ENCODE measurements around the gene C1QTNF2.

C1QTNF2 gene

GRCh38 chr5:160371294-160371693 is 868 bp upstream of the C1QTNF2 start:
- no peak for DNase-seq (ENCODE audit: low read depth)

GRCh38 chr5:160370713-160371034 is 248 bp upstream of the C1QTNF2 start:
- no peak for DNase-seq (ENCODE audit: low read depth)

DNA sequence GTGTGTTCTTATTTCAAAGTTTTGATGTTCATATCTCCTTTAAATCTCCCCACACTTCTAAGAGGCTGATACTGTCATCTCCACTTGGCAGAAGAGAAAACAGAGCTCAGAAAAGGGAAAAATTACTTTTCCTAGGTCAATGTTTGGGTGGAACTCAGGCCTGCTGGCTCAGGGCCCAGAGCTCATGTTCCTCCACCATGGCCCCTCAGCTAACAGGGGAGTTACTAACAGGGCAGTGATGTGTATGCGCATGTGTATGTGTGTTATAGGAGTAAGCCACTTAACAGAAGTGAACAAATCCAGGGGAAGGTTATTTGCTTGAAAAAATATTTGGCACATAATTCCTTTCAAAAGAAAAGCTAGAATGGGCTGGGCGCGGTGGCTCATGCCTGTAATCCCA is 2.5 kb downstream of the C1QTNF2 start:
- no peak for DNase-seq (ENCODE audit: low read depth)

DNA sequence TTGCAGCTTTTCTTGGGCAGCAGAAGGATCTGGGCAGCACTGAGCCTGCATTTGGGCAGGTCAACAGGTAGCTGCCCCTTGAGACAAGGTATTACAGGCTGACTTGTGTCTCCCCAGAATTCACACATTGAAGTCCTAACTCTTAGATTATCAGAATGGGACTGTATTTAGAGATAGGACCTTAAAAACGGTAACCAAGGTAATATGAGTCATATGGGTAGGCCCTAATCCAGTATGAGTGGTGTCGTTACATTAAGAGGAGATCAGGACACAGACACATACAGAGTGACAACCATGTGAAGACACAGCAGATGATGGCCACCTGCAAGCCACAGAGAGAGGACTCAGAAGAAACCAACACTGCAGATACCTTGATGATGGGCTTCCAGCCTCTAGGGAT is 3.2 kb downstream of the C1QTNF2 start:
- no peak for DNase-seq (ENCODE audit: low read depth)

GRCh38 chr5:160366230-160366629 is 4.2 kb downstream of the C1QTNF2 start:
- DNase-seq (ENCODE audit: low read depth) = no peak

- no peak for DNase-seq (ENCODE audit: low read depth)
These were observed 6.6 kb downstream of the C1QTNF2 start for GRCh38 chr5:160363660-160364395.

GRCh38 chr5:160363211-160363610 is 7.2 kb downstream of the C1QTNF2 start:
- no peak for DNase-seq (ENCODE audit: low read depth)

- DNase-seq (ENCODE audit: low read depth) = no peak
These were observed 8.7 kb downstream of the C1QTNF2 start for GRCh38 chr5:160361624-160362228.

GRCh38 chr5:160360310-160360709 is 10.1 kb downstream of the C1QTNF2 start:
- DNase-seq (ENCODE audit: low read depth) = no peak

DNA sequence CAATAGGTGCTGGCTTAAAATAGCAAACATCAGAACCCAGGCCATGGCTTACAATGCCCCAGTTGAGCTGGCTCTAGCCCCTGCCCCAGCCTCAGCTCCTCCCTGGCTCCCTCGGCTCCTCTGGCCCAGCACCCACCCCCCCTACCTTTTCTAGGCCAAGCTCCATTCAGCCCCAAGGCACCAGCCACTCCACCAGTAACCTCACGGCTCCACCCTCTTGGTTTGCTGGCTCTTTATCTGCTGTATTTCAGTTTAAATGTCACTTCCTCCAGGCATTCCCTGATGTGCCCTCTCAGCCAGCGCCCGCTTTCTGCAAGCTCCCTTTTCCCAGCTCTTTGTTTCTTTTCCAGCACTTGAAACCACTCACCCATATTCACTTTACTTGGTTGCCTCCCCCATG is 10.6 kb downstream of the C1QTNF2 start:
- no peak for DNase-seq (ENCODE audit: low read depth)

- DNase-seq (ENCODE audit: low read depth) = no peak
These were observed 11.2 kb downstream of the C1QTNF2 start for GRCh38 chr5:160359242-160359641.

- DNase-seq (ENCODE audit: low read depth) = no peak
These were observed 12.5 kb downstream of the C1QTNF2 start for GRCh38 chr5:160357861-160358411.

DNA sequence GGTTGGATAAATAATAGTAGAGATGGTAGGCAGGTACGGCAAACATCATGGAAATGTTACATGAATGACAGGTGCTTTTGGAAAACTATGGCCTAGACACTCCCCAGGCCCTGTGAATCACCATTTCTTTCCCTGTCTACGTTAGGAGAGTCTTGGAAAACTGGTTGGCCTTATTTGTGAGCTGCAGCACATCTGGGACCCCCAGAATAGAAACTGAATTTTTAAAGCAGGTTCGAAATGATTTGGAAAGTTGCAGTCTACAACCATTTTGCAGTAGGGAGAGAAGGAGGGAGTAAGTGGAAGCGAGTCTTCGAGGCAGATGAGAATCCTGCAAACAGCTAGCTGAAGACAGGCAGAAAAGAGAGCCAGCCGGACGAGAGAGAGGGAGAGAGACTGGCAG is 13.0 kb downstream of the C1QTNF2 start:
- DNase-seq (ENCODE audit: low read depth) = no peak

- DNase-seq (ENCODE audit: low read depth) = no peak
These were observed 13.7 kb downstream of the C1QTNF2 start for GRCh38 chr5:160356550-160357347.

- DNase-seq (ENCODE audit: low read depth) = no peak
These were observed 15.8 kb downstream of the C1QTNF2 start for GRCh38 chr5:160354666-160355065.

- DNase-seq (ENCODE audit: low read depth) = no peak
These were observed 17.0 kb downstream of the C1QTNF2 start for GRCh38 chr5:160353379-160353778.

- no peak for DNase-seq (ENCODE audit: low read depth)
These were observed 18.1 kb downstream of the C1QTNF2 start for GRCh38 chr5:160352308-160352707.

- no peak for DNase-seq (ENCODE audit: low read depth)
These were observed 20.5 kb downstream of the C1QTNF2 start for GRCh38 chr5:160349935-160350303.

GRCh38 chr5:160349249-160349934 is 21.0 kb downstream of the C1QTNF2 start:
- no peak for DNase-seq (ENCODE audit: low read depth)

- no peak for DNase-seq (ENCODE audit: low read depth)
These were observed 22.3 kb downstream of the C1QTNF2 start for GRCh38 chr5:160348080-160348479.

DNA sequence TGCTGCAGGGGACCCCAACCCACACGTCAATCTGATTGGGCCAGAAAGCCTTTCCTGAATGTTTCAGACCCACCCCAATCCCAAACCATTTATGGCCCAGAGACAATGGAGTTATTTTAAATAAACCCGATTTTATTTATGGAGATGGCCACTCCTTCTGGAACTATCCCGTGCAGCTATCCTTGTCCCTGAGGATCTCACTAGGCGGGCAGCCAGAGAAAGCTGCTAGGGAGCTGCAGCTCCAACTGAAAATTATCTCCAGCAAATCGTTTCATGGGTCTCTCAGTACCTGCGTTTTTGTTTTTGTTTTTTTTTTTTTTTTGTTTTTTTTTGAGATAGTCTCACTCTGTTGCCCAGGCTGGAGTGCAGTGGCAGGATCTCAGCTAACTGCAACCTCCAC is 23.0 kb downstream of the C1QTNF2 start:
- DNase-seq (ENCODE audit: low read depth) = no peak

GRCh38 chr5:160342413-160342941 is 27.9 kb downstream of the C1QTNF2 start:
- no peak for DNase-seq (ENCODE audit: low read depth)

All from stimulated activated CD8-positive, alpha-beta memory T cell treated with anti-CD3 and anti-CD28 coated beads, Interleukin-7, amount 100 ng/mL, for 24 hours (primary cell).